HepG2 (cell line): Measurements from ENCODE around the gene MUCL3. TPM values are rescaled to one million over a fixed set of nuclear protein-coding genes. Genes with fewer than 3 reads are reported as not detected.

Experiments used
- ATAC-seq: fragments of 200-7000 bp; cut with Tn5 transposase; 3 replicates; pipeline ENCODE4 v1.9.1; 2020; ENCODE audit warnings: mild to moderate bottlenecking, moderate library complexity
- BruUV-seq: library from RNA; stranded (reverse); fragments of 400-500 nt; replicated peaks from 2 replicates; lab custom pipeline; 2021; lab: Mats Ljungman, UMichigan
- CTCF ChIA-PET: fragments of 300-600 bp; formaldehyde crosslinking; extraction: SDS; loops from one replicate; lab custom pipeline; 2021; ENCODE audit warnings: low total read pairs, inconsistent platforms, low intra/inter-chr PET ratio; lab: Yijun Ruan, JAX
- POLR2A ChIA-PET: fragments of 350-600 bp; sonication (Branson Sonifier 250); formaldehyde crosslinking; loops from one replicate; lab custom pipeline; 2020; ENCODE audit warnings: antibody characterized with exemption, inconsistent platforms; lab: Yijun Ruan, JAX
- DNase-seq: peaks from one replicate; pipeline ENCODE4 v3.0.0-alpha.2; 2015; ENCODE audit warnings: low spot score
- FAIRE-seq: peaks from 3 replicates; lab custom pipeline; 2011; peaks lifted over from hg19 to GRCh38; lab: Jason Lieb, UNC
- H2AFZ ChIP-seq: one replicate; pipeline ENCODE4 v1.6.1; 2011; ENCODE audit warnings: low read length, inconsistent platforms
- H3K27ac ChIP-seq: fragments of 300-600 bp; 3 replicates; pipeline ENCODE4 v1.8.0; 2011; ENCODE audit warnings: mixed run types, mild to moderate bottlenecking, mixed read lengths, low read length, inconsistent platforms; ENCODE audit not compliant: insufficient read depth; ENCODE audit errors: extremely low read length
- H3K27me3 ChIP-seq, 2 experiments: fragments of 200-600 bp in 1 of 2; 2 replicates in 1 of 2; 3 replicates in 1 of 2; pipeline versions ENCODE4 v1.6.0 to v1.8.0; 2011; ENCODE audit warnings: low read length in 2 of 2, mild to moderate bottlenecking in 2 of 2, moderate library complexity in 2 of 2, inconsistent platforms in 1 of 2; ENCODE audit not compliant: insufficient read depth in 2 of 2, control insufficient read depth in 1 of 2
- H3K36me3 ChIP-seq, 2 experiments: fragments of 200-600 bp in 1 of 2; replicated peaks in 1 of 2; 2 replicates in 1 of 2; 3 replicates in 1 of 2; pipeline versions ENCODE4 v1.5.1 to v1.8.0; 2011; ENCODE audit warnings: low read length in 2 of 2, inconsistent platforms in 1 of 2; ENCODE audit not compliant: insufficient read depth in 2 of 2, control insufficient read depth in 1 of 2
- H3K4me1 ChIP-seq: 2 replicates; pipeline ENCODE4 v1.5.1; 2012; ENCODE audit warnings: low read length, inconsistent platforms; ENCODE audit not compliant: insufficient read depth
- H3K4me2 ChIP-seq: 2 replicates; pipeline ENCODE4 v1.6.0; 2011; ENCODE audit warnings: low read depth, low read length, inconsistent platforms
- H3K4me3 ChIP-seq, 3 experiments: fragments of 200-600 bp in 1 of 3; sonication (generic), shearing (Covaris generic) in 1 of 3; replicated peaks in 1 of 3; 2 replicates each; pipeline ENCODE4 v1.5.1; 2011 to 2016; ENCODE audit warnings: low read length in 3 of 3, inconsistent platforms in 2 of 3, low read depth in 2 of 3, mild to moderate bottlenecking in 2 of 3, control low read depth in 1 of 3, mixed read lengths in 1 of 3; ENCODE audit not compliant: insufficient read depth in 1 of 3
- H3K79me2 ChIP-seq: one replicate; pipeline ENCODE4 v1.6.1; 2011; ENCODE audit warnings: low read length, inconsistent platforms; ENCODE audit not compliant: insufficient read depth
- H3K9ac ChIP-seq: 2 replicates; pipeline ENCODE4 v1.6.0; 2011; ENCODE audit warnings: mild to moderate bottlenecking, low read depth, low read length, inconsistent platforms; ENCODE audit not compliant: insufficient read depth
- H3K9me3 ChIP-seq: 2 replicates; pipeline ENCODE4 v1.5.1; 2012; ENCODE audit warnings: mild to moderate bottlenecking, low read length
- H4K20me1 ChIP-seq: 2 replicates; pipeline ENCODE4 v1.6.0; 2011; ENCODE audit warnings: inconsistent platforms, mild to moderate bottlenecking, low read length, moderate library complexity; ENCODE audit not compliant: insufficient read depth
- ATF7-NPFF ChIP-seq: sonication (generic); formaldehyde crosslinking; IDR thresholded peaks from 2 replicates; pipeline ENCODE4 v1.8.1; 2023; ENCODE audit warnings: mild to moderate bottlenecking, low read depth, missing genetic modification reagents, moderate library complexity
- EZH2 ChIP-seq: conservative IDR thresholded peaks from 2 replicates; pipeline ENCODE4 v1.6.1; 2012; ENCODE audit warnings: mild to moderate bottlenecking, low read depth, low read length, moderate library complexity
- GATAD1 ChIP-seq: IDR thresholded peaks from 2 replicates; pipeline ENCODE4 v1.6.1; 2016; ENCODE audit warnings: missing genetic modification reagents, missing compliant biosample characterization
- JUNB ChIP-seq: sonication (generic); formaldehyde crosslinking; IDR thresholded peaks from 2 replicates; pipeline ENCODE4 v1.8.0; 2022; ENCODE audit warnings: missing genetic modification reagents, mild to moderate bottlenecking, borderline replicate concordance
- KMT2A ChIP-seq: sonication (generic); formaldehyde crosslinking; IDR thresholded peaks from 2 replicates; pipeline ENCODE4 v1.4.0; 2020; ENCODE audit warnings: missing genetic modification reagents
- NAIF1 ChIP-seq: sonication (generic); formaldehyde crosslinking; IDR thresholded peaks from 2 replicates; pipeline ENCODE4 v1.5.0; 2020; ENCODE audit warnings: mild to moderate bottlenecking, missing genetic modification reagents, borderline replicate concordance
- NBN ChIP-seq: fragments of 450-650 bp; conservative IDR thresholded peaks from 2 replicates; pipeline ENCODE4 v1.6.1; 2017
- PHB2 ChIP-seq: fragments of 450-650 bp; IDR thresholded peaks from 2 replicates; pipeline ENCODE4 v1.6.1; 2018; ENCODE audit not compliant: partially characterized antibody
- TRIM24 ChIP-seq: sonication (generic); formaldehyde crosslinking; IDR thresholded peaks from 2 replicates; pipeline ENCODE4 v1.8.0; 2022; ENCODE audit warnings: mild to moderate bottlenecking, missing genetic modification reagents
- ZNF251 ChIP-seq: sonication (generic); formaldehyde crosslinking; IDR thresholded peaks from 2 replicates; pipeline ENCODE4 v1.9.0; 2021; ENCODE audit warnings: mild to moderate bottlenecking, missing genetic modification reagents
- ZNF496 ChIP-seq: sonication (generic); formaldehyde crosslinking; IDR thresholded peaks from 2 replicates; pipeline ENCODE4 v1.8.1; 2023; ENCODE audit warnings: mild to moderate bottlenecking, moderate library complexity, missing genetic modification reagents; ENCODE audit not compliant: insufficient replicate concordance
- ZNF891 ChIP-seq: sonication (generic); formaldehyde crosslinking; IDR thresholded peaks from 2 replicates; pipeline ENCODE4 v1.5.0; 2020; ENCODE audit warnings: mild to moderate bottlenecking, missing genetic modification reagents
- ZSCAN22 ChIP-seq: sonication (generic); formaldehyde crosslinking; IDR thresholded peaks from 2 replicates; pipeline ENCODE4 v1.4.0; 2020; ENCODE audit warnings: mild to moderate bottlenecking, missing genetic modification reagents
- WGBS: methylation state at CpG from one replicate; pipeline ENCODE4 v1.1.6; 2017; ENCODE audit warnings: low lambda C conversion rate; 5-methylcytosine and 5-hydroxymethylcytosine counted together
- in situ Hi-C: cut with HindIII; loops from 2 replicates; pipeline ENCODE4 v1.10.0; 2017; ENCODE audit warnings: low pct_unique_long_range_greater_than_20kb; ENCODE audit not compliant: extremely low pct_ligation_motif_present
- intact Hi-C: fragments of 100-400 bp; cut with micrococcal nuclease; formaldehyde crosslinking; loops from one replicate; pipeline ENCODE4 v1.10.0; 2022; ENCODE audit not compliant: unreplicated experiment
- polyA plus RNA-seq, 8 experiments: library from polyadenylated mRNA; depleted of rRNA in 3 of 8; stranded (reverse) in 7 of 8; unstranded in 1 of 8; fragments of >200 nt; fragmentation: Illumina TruSeq in 4 of 8; extraction: Trizol in 4 of 8; gene quantifications; 2 replicates each; pipeline versions ENCODE4 v1.2.1 to v1.2.3, GENCODE V29; 2011 to 2016; ENCODE audit warnings: low read depth in 4 of 8, missing spikeins in 1 of 8, mixed read lengths in 1 of 8; ENCODE audit not compliant: insufficient read depth in 1 of 8
- total RNA-seq, 5 experiments: library from RNA; depleted of rRNA; stranded (reverse); fragments of >200 nt; fragmentation: Illumina TruSeq; extraction: Trizol; gene quantifications; 2 replicates each; pipeline ENCODE4 v1.2.3, GENCODE V29; 2016; ENCODE audit warnings: low read depth in 1 of 5
- TF ChIP-seq, protein P1 (sequence below): sonication (generic); formaldehyde crosslinking; IDR thresholded peaks from 2 replicates; pipeline ENCODE4 v1.4.0; 2020; ENCODE audit warnings: missing genetic modification reagents

MUCL3 gene
- total and polyA plus RNA-seq, 2 of the 13 experiments (the other 11 are each of a cell fraction or from before 2014, with no cell fraction given), result not detected

DNA sequence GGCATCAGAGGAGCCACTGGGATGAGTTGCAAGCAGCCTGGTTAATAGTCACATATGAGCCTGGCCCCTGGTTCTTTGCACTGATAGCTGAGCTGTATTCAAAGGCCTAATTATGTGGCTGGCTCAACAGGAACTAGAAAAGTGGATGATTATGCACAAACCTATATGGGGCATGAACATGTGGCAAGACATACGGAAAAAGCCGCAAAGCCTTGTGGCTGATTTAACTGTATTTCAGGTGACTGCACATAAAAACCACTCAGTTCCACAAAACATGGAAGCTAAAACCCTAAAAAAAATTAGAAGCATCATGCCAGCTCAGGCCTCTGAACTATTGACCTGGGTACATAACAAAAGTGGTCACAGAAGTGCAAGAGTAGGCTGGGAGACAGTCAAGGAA lies 56.5 kb downstream of the MUCL3 start:
- no peaks in the 10 kb centered on the region for H3K36me3 ChIP-seq
- intact Hi-C loops (no loop called here), in situ Hi-C loops (no loop called here)
- no peaks in the 10 kb centered on the region for H4K20me1 ChIP-seq
- H3K9ac ChIP-seq, result no peak overlapping the region
- H3K27me3 ChIP-seq, result no peaks in the 10 kb centered on the region
- H3K79me2 ChIP-seq, result no peaks in the 10 kb centered on the region
- H3K4me2 ChIP-seq, result no peak overlapping the region
- H3K27ac ChIP-seq, result no peak overlapping the region
- CTCF ChIA-PET, result no interaction called here
- WGBS, result 99% methylated on average over 2 of the region's 2 CpGs
- POLR2A ChIA-PET, result no interaction called here
- DNase-seq, result no peak
- H3K4me3 ChIP-seq, result no peak overlapping the region
- BruUV-seq, result no TSS peak
- no peak for TF ChIP-seq GATAD1
- no peak for TF ChIP-seq ZNF251
- TF ChIP-seq EZH2, result no peak
- no peak for TF ChIP-seq ZSCAN22 (CRISPR knock-in tag)
- no peak for TF ChIP-seq KMT2A (CRISPR knock-in tag)
- TF ChIP-seq, all 625 proteins: peak for 0
- Histone ChIP-seq H2AFZ (no peak overlapping the region), H3K4me1 (no peaks in the 10 kb centered on the region), H3K9me3 (no peaks in the 10 kb centered on the region)
- ATAC-seq (no peak), FAIRE-seq (no peak)

DNA sequence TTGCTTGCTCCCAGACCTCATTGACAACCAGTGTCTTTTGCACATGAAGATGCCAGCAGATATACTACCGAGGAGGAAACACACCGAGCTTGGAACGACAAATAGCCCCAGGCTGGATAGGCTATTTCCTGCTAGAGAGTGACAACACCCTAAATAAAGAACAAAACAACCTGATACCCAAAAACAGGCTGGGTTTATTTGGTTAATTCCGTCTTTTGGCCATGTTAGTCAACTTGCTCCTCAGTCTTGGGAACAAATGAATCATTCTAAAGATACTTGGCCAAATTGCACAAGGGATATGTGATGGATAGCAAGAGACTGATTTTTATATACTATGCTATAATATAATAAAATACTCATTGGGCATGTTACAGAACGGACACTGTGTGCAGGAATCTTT lies 58.0 kb downstream of the MUCL3 start:
- H3K4me3 ChIP-seq, result no peak overlapping the region
- ATAC-seq (no peak), FAIRE-seq (no peak), DNase-seq (no peak)
- ChIA-PET CTCF (no interaction called here), POLR2A (no interaction called here)
- H2AFZ ChIP-seq, result no peak overlapping the region
- no peak overlapping the region for H3K4me2 ChIP-seq
- TF ChIP-seq, protein P1, sequence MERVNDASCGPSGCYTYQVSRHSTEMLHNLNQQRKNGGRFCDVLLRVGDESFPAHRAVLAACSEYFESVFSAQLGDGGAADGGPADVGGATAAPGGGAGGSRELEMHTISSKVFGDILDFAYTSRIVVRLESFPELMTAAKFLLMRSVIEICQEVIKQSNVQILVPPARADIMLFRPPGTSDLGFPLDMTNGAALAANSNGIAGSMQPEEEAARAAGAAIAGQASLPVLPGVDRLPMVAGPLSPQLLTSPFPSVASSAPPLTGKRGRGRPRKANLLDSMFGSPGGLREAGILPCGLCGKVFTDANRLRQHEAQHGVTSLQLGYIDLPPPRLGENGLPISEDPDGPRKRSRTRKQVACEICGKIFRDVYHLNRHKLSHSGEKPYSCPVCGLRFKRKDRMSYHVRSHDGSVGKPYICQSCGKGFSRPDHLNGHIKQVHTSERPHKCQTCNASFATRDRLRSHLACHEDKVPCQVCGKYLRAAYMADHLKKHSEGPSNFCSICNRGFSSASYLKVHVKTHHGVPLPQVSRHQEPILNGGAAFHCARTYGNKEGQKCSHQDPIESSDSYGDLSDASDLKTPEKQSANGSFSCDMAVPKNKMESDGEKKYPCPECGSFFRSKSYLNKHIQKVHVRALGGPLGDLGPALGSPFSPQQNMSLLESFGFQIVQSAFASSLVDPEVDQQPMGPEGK (CRISPR knock-in tag), result no peak
- no peak for TF ChIP-seq JUNB (CRISPR knock-in tag)
- TF ChIP-seq NAIF1 (CRISPR knock-in tag), result no peak
- no peak for TF ChIP-seq ZNF496 (CRISPR knock-in tag)
- TF ChIP-seq TRIM24 (CRISPR knock-in tag), result no peak
- no peak for TF ChIP-seq ZNF891 (CRISPR knock-in tag)
- TF ChIP-seq NBN, result no peak
- no peak for TF ChIP-seq PHB2
- TF ChIP-seq ATF7-NPFF (CRISPR knock-in tag), result no peak
- no peaks in the 10 kb centered on the region for H3K9me3 ChIP-seq
- H3K9ac ChIP-seq, result no peak overlapping the region
- H3K27me3 ChIP-seq, result no peaks in the 10 kb centered on the region
- no peak overlapping the region for H3K27ac ChIP-seq
- H4K20me1 ChIP-seq, result no peaks in the 10 kb centered on the region
- H3K4me1 ChIP-seq, result no peaks in the 10 kb centered on the region
- no peaks in the 10 kb centered on the region for H3K36me3 ChIP-seq
- intact Hi-C loops, result no loop called here
- no peaks in the 10 kb centered on the region for H3K79me2 ChIP-seq
- 29% methylated on average over 5 of the region's 5 CpGs for WGBS
- BruUV-seq, result no TSS peak
- in situ Hi-C loops, result no loop called here
